ENCODE measurements around the gene DCTN5.
"Not testable (repeated sequence)": the region's sequence is repeated elsewhere in the genome, so short reads cannot be mapped to it uniquely, and the experiment has no call there.

DCTN5 gene

GRCh38 chr16:23640931-23641765, at the start of gene DCTN5, which contains the start of gene PALB2:
DCTN5 (plus strand) TSS chr16:23641466; CDS start chr16:23641543, 77 bp downstream.
PALB2 (minus strand) TSS chr16:23641310; CDS start chr16:23641157, 153 bp downstream.
- peak; percentile 76 to 83 for DNase-seq (ENCODE audit: low read depth in 2 of 2)

DNA sequence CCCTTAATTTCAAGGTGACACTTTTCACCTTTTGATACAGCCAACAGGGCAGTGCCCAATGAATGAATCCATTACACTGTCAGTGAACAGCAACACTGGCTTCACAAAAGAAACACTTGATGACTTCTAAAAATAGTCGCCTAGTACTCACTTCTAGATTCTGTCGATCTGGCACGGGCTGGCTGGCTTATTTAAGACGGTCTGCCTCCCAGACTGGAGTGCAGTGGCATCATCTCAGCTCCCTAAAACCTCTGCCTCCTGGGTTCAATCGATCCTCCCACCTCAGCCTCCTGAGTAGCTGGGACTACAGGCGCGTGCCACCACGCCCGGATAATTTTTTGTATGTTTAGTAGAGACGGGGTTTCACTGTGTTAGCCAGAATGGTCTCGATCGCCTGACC, 47.1 kb upstream of the DCTN5 start:
- no peak for DNase-seq (ENCODE audit: low read depth in 2 of 2)

DNA sequence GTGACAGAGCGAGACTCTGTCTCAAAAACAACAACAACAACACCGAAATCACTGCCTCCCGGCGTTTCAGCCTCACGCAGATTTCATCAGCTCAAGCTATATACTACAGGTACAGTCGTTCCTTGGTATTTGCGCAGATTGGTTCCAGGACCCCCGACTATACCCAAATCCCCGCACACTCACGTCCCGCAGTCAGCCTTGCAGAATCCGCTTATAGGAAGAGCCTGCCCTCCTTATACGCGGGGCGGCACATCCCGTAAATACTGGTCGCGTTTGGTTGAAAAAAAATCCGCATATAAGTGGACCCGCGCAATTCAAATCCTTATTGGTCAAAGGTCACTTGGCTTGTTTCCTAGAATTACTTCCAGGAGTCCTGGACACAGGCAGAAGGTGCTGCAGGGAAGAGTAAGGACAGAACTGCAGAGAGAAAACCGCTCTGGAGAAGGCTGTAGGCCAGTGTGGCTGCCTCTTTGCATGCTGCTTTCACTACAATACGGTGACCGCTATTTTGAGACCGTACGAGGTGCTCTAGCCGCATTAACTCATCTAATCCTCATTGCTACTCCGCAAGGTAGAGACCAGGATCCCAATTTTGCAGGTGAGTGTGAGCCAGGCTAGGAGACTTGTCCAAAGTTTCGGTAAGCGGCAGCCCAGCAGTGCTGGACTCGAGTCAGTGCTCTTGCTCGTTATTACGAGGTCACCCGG, 45.9 kb upstream of the DCTN5 start:
- no peak for DNase-seq (ENCODE audit: low read depth in 2 of 2)

- DNase-seq (ENCODE audit: low read depth in 2 of 2) = peak; percentile 87 to 91
These were observed 45.1 kb upstream of the DCTN5 start, which contains the start of gene NDUFAB1 for GRCh38 chr16:23595951-23596720. NDUFAB1 (minus strand) TSS chr16:23596316; CDS start chr16:23596290, 26 bp downstream.

DNA sequence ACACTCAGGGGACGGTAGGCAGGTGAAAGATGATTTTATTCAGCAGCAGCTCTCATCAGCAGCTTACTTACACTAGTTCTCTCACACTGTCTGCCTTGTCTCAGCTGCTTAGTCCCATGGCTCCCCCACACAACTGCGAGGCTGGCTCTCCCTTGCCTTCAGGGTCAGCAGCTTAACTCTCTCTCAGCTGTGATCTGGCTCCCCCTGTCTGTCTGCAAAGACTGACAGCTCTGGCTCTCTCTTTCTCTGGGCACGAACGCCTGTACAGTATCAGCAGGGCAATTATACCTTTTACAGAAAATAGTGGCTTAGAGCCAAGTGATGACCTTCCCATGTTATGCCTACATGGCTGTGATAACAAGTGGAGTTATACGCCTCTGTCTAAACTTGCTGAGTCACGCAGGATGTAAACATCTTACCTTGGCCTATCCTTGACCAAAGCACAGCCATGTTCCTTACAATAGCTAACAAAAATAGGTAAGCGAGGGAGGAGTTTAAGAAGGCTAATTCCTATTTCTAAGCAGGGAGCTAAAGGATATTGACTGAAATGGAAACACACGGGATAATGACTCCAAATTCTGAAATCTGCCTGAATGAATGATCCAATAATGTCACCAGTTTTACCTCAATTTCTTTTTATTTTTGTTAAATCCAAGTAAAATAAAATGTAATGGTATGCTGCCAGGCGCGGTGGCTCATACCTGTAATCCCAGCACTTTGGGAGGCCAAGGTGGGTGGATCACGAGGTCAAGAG, 44.1 kb upstream of the DCTN5 start:
- no peak for DNase-seq (ENCODE audit: low read depth in 2 of 2)

DNA sequence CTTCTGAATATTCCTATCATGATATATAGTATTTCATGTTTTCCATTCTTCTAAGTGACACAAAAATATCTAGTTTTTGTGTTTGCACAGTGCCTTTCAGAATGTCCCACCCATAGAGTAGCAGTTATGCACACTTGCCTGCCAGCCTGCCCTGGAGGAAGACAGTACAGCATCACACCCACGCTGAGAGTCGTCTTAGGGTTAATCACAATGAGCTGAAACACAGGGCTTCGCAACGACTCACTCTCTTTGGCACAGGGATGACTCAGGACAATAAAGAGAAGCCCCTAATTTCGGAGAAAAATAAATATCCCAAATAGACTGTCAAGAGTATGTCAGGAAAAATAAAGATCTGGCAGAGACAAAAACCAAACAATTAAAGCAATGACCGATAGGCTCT, 33.5 kb upstream of the DCTN5 start:
- DNase-seq (ENCODE audit: low read depth in 2 of 2) = no peak

DNA sequence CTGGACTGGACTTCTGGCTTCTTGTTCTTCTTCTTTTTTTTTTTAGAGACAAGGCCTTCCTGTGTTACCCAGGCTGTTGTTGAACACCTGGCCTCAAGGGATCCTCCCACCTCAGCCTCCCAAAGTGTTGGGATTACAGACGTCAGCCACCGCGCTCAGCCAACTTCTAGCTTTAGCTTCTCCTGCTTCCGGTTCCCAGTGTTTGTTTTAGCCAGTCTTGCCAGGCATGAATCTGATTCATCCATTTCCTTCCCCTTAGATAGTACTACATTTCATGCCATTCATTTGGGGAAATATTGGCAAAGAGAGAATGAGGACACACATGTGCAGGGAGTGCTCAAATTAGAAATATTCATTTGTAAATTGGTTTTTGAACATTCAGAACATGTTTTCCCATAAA, 33.1 kb upstream of the DCTN5 start:
- DNase-seq (ENCODE audit: low read depth in 2 of 2) = no peak

DNA sequence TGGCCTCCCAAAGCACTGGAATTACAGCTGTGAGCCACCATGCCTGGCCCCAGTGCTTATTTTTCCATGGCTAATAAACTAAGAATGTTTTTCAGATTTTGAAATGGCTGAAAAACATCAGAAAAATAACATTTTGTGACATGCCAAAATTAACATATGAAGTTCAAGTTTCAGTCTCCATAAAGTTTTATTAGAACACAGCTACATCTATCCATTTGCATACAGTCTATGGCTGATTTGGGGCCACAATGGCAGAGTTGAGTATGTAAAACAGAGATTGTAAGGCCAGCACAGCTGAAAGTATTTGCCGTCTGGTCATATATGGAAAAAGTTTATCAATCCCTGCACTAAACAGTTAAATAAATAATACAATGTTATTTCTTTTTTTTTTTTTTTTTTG, 31.3 kb upstream of the DCTN5 start:
- no peak for DNase-seq (ENCODE audit: low read depth in 2 of 2)

DNA sequence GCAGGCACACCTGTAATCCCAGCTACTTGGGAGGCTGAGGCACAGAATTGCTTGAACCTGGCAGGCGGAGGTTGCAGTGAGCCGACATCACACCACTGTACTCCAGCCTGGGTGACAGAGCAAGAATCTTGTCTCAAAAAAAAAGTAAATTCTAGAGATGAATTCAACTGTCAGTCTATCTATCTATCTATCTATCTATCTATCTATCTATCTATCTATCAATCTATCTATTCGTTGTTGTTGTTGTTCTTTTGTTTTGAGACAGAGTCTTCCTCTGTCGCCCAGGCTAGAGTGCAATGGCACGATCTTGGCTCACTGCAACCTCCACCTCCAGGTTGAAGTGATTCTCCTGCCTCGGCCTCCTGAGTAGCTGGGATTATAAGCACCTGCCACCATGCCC, 30.4 kb upstream of the DCTN5 start:
- DNase-seq (ENCODE audit: low read depth in 2 of 2) = not testable (repeated sequence)

- no peak for DNase-seq (ENCODE audit: low read depth in 2 of 2)
These were observed 29.3 kb upstream of the DCTN5 start for GRCh38 chr16:23611936-23612335.

DNA sequence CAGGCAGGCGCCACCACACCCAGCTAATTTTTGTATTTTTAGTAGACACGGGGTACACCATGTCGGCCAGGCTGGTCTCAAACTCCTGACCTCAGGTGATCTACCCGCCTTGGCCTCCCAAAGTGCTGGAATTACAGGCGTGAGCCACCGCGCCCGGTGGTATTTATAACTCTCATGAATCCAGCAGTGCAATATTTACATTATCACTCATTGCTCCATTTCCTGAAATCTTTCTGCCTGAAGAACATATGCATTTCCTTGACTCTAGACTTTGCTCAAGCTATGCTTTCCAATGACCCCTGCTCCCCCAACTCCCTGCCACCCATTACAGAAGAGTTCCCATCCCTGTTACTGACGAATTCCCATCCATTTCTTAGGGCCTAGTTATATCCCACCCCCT, 25.5 kb upstream of the DCTN5 start:
- no peak for DNase-seq (ENCODE audit: low read depth in 2 of 2)

GRCh38 chr16:23624092-23624491, 17.2 kb upstream of the DCTN5 start:
- no peak for DNase-seq (ENCODE audit: low read depth in 2 of 2)

- no peak for DNase-seq (ENCODE audit: low read depth in 2 of 2)
These were observed 11.8 kb upstream of the DCTN5 start for GRCh38 chr16:23629516-23629915.

DNA sequence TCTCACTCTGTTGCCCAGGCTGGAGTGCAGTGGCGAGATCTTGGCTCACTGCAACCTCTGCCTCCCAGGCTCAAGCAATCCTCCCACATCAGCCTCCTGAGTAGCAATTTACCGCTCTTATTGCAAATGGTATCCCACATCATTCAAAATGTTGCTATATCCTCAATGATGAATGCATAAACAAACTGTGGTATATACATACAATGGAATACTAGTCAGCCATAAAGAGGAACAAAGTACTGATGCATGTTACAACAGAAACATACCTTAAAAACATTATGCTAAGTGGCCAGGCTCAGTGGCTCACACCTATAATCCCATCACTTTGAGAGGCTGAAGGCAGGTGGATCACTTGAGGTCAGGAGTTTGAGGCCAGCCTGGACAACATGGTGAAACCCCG, 9.4 kb upstream of the DCTN5 start:
- not testable (repeated sequence) for DNase-seq (ENCODE audit: low read depth in 2 of 2)

- no peak for DNase-seq (ENCODE audit: low read depth in 2 of 2)
These were observed 6.7 kb upstream of the DCTN5 start for GRCh38 chr16:23634461-23635036.

GRCh38 chr16:23635958-23636357, 5.3 kb upstream of the DCTN5 start:
- no peak for DNase-seq (ENCODE audit: low read depth in 2 of 2)

DNA sequence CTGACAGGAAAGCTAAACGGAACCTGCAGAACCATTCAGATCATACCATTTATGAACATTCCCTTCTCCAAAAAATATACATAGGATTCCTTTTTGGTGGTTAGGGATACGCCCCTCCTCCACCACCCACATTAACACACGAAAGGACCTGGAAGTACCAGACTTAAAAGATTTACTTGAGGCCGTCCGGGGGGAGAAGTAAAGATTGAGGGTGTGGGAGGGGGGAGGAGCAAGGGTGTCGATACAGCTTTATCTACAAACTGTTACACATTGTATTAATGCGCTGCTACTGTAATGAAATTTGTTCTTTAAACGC, 693 bp upstream of the DCTN5 start:
- no peak for DNase-seq (ENCODE audit: low read depth in 2 of 2)

DNA sequence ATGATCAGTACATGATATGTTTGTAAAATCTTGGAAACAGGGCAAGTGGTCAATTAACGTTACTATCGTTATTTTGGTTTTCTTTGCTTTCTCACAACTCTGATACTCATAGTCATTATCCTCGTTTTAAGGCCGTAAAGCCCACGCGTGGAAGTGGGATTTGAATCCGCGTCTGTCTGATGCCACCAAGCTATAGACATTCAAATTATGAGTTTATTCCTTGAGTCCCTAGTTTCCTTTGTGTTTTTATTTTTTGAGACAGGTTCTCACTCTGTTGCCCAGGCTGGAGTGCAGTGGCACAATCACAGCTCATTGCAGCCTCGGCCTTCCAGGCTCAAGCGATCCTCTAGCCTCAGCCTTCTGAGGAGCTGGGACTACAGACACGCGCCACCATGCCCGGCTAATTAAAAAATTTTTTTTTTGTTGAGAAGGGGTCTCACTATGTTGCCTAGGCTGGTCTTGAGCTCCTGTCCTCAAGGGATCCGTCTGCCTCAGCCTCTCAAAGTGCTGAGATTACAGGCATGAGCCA, 1.0 kb downstream of the DCTN5 start:
- DNase-seq (ENCODE audit: low read depth in 2 of 2) = no peak

DNA sequence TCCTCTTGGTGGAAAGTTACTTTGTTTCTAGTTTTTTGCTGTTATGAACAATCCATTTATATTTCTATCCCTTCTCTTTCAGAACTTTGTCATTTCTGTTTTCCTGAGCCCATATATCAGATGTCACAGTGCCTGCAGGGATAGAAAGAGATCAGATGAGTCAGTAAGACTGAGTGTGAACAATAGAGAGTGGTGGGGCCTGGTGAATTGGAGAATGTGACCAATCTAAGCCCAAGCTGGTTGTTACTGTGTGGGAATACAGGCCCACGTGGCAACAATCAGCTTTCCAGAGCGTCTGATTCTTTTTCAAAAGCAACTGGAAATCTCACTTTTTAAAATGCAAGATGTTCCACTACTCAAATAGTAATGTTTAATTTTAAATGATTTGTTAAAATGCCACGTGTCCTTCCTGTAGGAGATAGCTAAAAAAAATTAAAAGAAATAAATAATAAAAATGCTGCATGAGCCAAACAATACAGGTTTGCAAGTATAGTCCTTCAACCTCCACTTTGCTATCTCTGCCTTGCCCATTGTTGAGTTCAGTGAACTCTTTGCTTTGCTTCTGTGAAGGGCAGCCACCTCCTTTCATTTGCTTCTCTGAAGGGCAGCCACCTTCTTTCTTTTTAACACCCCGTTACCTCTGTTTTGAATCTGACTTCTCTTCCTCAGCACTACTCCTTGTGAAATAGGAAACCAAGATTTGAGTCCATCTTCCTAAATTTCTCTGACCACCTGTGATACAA, 9.6 kb downstream of the DCTN5 start:
- no peak for DNase-seq (ENCODE audit: low read depth in 2 of 2)

GRCh38 chr16:23651943-23652468, 10.7 kb downstream of the DCTN5 start:
- DNase-seq (ENCODE audit: low read depth in 2 of 2) = no peak
